GM21619 (cell line): Measurements from ENCODE around the gene WRAP53.

ENCODE experiments used
- ATAC-seq: cut with Tn5 transposase; IDR thresholded peaks from one replicate; pipeline ENCODE4 v1.9.1; 2021; ENCODE audit not compliant: unreplicated experiment

WRAP53 gene

GRCh38 chr17:7740481-7741001 lies 52.3 kb downstream of the WRAP53 start:
- ATAC-seq = no peak

- no peak for ATAC-seq
Measured at GRCh38 chr17:7742729-7743128, 54.5 kb downstream of the WRAP53 start.

DNA sequence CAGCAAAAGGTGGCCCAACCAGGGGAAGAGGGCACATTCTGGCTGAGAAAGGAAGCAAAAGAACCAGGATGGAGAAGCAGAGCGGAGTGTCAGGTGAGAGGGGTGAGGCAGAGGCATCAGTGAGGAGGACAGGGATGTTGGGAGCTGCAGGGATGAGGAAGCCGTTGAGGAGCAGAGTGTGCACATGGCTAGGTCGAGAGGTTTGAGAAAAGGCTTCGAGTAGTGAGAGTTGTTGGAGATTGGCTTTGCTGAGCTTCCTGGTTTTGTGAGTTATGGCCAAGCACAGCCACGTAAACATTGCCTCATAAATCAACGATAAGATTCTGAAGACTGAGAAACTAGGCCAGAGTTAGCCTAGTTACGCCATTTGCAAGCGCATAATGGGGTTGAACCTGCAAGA lies 56.1 kb downstream of the WRAP53 start:
- ATAC-seq = no peak

GRCh38 chr17:7745748-7746470 lies 57.6 kb downstream of the WRAP53 start:
- ATAC-seq = no peak

DNA sequence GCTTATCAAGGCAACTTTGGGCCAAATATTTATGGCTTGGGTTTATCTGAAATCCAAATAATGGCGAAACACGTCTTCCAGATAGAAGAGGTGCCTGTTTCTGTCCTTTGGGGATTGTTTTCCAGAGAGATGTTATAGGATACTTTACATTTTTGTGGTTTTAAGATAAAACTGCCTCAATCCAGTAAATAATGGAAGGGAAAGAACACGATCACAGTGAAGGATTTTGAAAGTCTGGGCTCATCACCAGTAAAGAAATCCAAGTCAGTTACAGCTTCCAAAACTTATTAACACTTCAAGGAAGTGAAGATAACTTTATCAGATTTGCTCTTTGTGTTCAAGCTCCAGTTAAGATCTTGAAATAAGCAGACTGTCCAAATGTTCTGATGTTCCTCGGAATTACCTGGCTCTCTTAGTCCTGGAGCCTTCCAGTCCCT lies 59.4 kb downstream of the WRAP53 start:
- no peak for ATAC-seq

- ATAC-seq = no peak
Measured at GRCh38 chr17:7748076-7748775, 59.9 kb downstream of the WRAP53 start.

- no peak for ATAC-seq
Measured at GRCh38 chr17:7750321-7750821, 62.1 kb downstream of the WRAP53 start.
